ENCODE data around the gene WNT6. TPM values are rescaled to one million over a fixed set of nuclear protein-coding genes. Genes with fewer than 3 reads are reported as not detected.

WNT6 gene
- total RNA-seq, 2 experiments from 2014 or later = 0.25 to 0.34 TPM

- TF ChIP-seq, protein P1, sequence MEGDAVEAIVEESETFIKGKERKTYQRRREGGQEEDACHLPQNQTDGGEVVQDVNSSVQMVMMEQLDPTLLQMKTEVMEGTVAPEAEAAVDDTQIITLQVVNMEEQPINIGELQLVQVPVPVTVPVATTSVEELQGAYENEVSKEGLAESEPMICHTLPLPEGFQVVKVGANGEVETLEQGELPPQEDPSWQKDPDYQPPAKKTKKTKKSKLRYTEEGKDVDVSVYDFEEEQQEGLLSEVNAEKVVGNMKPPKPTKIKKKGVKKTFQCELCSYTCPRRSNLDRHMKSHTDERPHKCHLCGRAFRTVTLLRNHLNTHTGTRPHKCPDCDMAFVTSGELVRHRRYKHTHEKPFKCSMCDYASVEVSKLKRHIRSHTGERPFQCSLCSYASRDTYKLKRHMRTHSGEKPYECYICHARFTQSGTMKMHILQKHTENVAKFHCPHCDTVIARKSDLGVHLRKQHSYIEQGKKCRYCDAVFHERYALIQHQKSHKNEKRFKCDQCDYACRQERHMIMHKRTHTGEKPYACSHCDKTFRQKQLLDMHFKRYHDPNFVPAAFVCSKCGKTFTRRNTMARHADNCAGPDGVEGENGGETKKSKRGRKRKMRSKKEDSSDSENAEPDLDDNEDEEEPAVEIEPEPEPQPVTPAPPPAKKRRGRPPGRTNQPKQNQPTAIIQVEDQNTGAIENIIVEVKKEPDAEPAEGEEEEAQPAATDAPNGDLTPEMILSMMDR (IDR thresholded peaks at IDR 0.05) = no peak
- Mint-ChIP-seq H3K27me3 (peaks cover 12% of the 10 kb centered on the region), H3K4me1 (ENCODE audit: low read depth) (peaks cover 36% of the 10 kb centered on the region), H3K4me3 (no peak overlapping the region), H3K27ac (peak overlapping the region; percentile 7), H3K36me3 (ENCODE audit: low read depth) (peaks cover 15% of the 10 kb centered on the region), H3K9me3 (no peaks in the 10 kb centered on the region)
- ATAC-seq (no peak), DNase-seq (no peak)
- ChIA-PET CTCF (interaction anchor here (1.3 to 23.0 kb wide), 3 partner anchors 6 to 109 kb away, joined by 3 to 1101 read pairs (median 1101); partner anchors contain the start of gene WNT10A), POLR2A (interaction anchor here (0.9 to 16.8 kb wide), 4 partner anchors 8 to 342 kb away, joined by 3 to 284 read pairs (median 19); partner anchors contain the start of gene WNT10A)
- intact Hi-C loops (cut with micrococcal nuclease) = no loop called here
Observed at GRCh38 chr2:218885981-218886947, 26.7 kb downstream of the WNT6 start.

DNA sequence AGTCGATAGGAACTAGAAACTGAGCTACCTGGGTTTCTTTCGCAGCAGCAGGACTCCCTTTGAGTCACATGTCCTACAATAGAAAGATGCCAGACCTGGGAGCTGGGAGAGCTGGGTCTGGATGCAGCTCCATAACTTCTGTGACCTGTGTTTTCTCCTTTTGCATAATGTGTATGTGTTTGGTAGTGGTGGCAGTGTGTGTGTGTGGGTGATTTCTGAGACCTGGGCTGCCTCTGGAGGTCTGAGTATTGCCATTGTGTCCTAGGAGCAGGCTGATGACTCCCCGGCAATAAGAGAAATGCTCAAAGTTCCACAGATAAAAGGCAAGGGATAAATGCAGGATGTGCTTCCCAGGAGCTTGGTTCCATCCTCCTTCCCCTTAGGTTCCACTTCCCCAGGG lies 27.5 kb downstream of the WNT6 start:
- intact Hi-C loops (cut with micrococcal nuclease) = no loop called here
- H3K9me3 Mint-ChIP-seq = no peaks in the 10 kb centered on the region
- no peak overlapping the region for H3K27ac Mint-ChIP-seq
- H3K4me3 Mint-ChIP-seq = no peak overlapping the region
- H3K27me3 Mint-ChIP-seq = peaks cover 7% of the 10 kb centered on the region
- TF ChIP-seq, protein P1 (IDR thresholded peaks at IDR 0.05) = no peak
- H3K4me1 Mint-ChIP-seq (ENCODE audit: low read depth) = peaks cover 37% of the 10 kb centered on the region
- ChIA-PET CTCF (interaction anchor here (0.6 to 23.0 kb wide), 4 partner anchors 5 to 39 kb away, joined by 3 to 1101 read pairs (median 553); partner anchors contain the start of gene WNT10A), POLR2A (interaction anchor here (1.8 to 5.1 kb wide), 2 partner anchors 9 kb away, joined by 14 to 24 read pairs; partner anchors contain the start of gene WNT10A)
- ATAC-seq (no peak), DNase-seq (no peak)
- peaks cover 12% of the 10 kb centered on the region for H3K36me3 Mint-ChIP-seq (ENCODE audit: low read depth)

DNA sequence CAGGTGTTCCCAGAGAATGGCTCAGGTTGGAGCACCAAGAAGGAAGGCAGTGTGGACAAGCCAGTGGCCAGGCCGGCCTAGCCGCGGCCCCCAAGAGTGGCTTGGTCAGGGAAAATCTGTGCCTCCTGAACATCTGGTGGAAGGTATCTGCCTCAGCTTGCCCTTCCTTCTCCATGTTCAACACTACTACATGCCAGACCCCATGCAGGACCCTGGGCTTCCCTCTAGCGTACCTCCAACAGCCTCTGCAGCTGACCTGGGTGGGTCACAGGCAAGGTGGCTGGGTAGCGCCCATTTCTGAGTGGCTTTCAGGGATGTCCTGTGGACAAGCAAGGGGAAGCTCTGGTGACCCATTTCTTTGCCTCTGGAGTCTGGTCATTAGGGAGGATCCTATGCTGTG lies 28.7 kb downstream of the WNT6 start:
- TF ChIP-seq, protein P1 (IDR thresholded peaks at IDR 0.05) = no peak
- no peak overlapping the region for H3K4me3 Mint-ChIP-seq
- H3K9me3 Mint-ChIP-seq = no peaks in the 10 kb centered on the region
- H3K27me3 Mint-ChIP-seq = peaks cover 7% of the 10 kb centered on the region
- intact Hi-C loops (cut with micrococcal nuclease) = no loop called here
- ChIA-PET POLR2A (interaction anchor here (0.6 to 5.1 kb wide), 3 partner anchors 8 to 63 kb away, joined by 3 to 24 read pairs (median 14); partner anchors contain the start of gene WNT10A), CTCF (interaction anchor here (16.7 to 23.0 kb wide), 2 partner anchors 3 to 9 kb away, joined by 1101 read pairs; partner anchors contain the start of gene WNT10A)
- no peak overlapping the region for H3K27ac Mint-ChIP-seq
- peaks cover 33% of the 10 kb centered on the region for H3K4me1 Mint-ChIP-seq (ENCODE audit: low read depth)
- H3K36me3 Mint-ChIP-seq (ENCODE audit: low read depth) = peaks cover 11% of the 10 kb centered on the region
- ATAC-seq (no peak), DNase-seq (no peak)

GRCh38 chr2:218889937-218890336 lies 30.3 kb downstream of the WNT6 start:
- no peaks in the 10 kb centered on the region for H3K9me3 Mint-ChIP-seq
- H3K4me1 Mint-ChIP-seq (ENCODE audit: low read depth) = peaks cover 43% of the 10 kb centered on the region
- no peak overlapping the region for H3K4me3 Mint-ChIP-seq
- no peak for DNase-seq
- H3K27me3 Mint-ChIP-seq = peaks cover under 1% of the 10 kb centered on the region
- TF ChIP-seq, protein P1 (IDR thresholded peaks at IDR 0.05) = no peak
- intact Hi-C loops (cut with micrococcal nuclease) = no loop called here
- ChIA-PET POLR2A (interaction anchor here (5.1 kb wide), 1 partner anchor 12 kb away, joined by 24 read pairs; the partner anchor contains the start of gene WNT10A), CTCF (interaction anchor here (16.7 to 23.0 kb wide), 2 partner anchors 2 to 11 kb away, joined by 1101 read pairs; partner anchors contain the start of gene WNT10A)
- H3K27ac Mint-ChIP-seq = no peak overlapping the region
- peaks cover 12% of the 10 kb centered on the region for H3K36me3 Mint-ChIP-seq (ENCODE audit: low read depth)
- ATAC-seq = no peak

Measured in activated CD8-positive, alpha-beta T cell treated with anti-CD3 and anti-CD28 coated beads for 36 hours (primary cell).